Skin of body (tissue), 2 donors: Measurements from ENCODE around the gene OPN5. TPM values are rescaled to one million over a fixed set of nuclear protein-coding genes. Genes with fewer than 3 reads are reported as not detected.
"Not testable (repeated sequence)": the region's sequence is repeated elsewhere in the genome, so short reads cannot be mapped to it uniquely, and the experiment has no call there.

Experiments
- DNase-seq: peaks from one replicate; lab custom pipeline; 2025; lab: John Stamatoyannopoulos, UW
- total RNA-seq: library from RNA; depleted of rRNA; stranded (reverse); fragments of >200 nt; gene quantifications from one replicate; pipeline ENCODE4 v1.2.3, GENCODE V29; 2014

OPN5 gene
- total RNA-seq: not detected

DNA sequence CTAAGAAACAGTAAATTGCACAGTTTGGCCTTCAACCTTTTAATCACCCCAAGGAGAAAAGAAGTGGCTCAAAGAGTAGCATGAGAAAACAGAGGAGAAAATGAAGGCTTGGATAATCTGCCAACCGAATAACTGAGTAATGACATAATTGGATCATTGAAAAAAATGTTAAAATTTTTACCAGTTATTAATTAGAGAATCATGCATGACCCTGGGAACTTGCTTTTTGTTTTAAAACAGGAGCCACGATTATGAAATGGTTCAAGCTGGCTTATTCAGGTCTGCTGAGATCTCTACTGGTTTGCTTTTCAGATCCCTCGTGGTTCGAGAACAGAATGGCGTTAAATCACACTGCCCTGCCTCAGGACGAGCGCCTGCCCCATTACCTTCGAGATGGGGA is at the start of gene OPN5:
Gene OPN5 (plus strand): TSS at position 301 of the 400 bp plus-strand sequence. CDS start 35 bp downstream, at position 336.
- no peak for DNase-seq

- no peak for DNase-seq
Observed at GRCh38 chr6:47733879-47734558, 47.8 kb upstream of the OPN5 start.

GRCh38 chr6:47734831-47735481 is 46.9 kb upstream of the OPN5 start:
- DNase-seq: no peak

GRCh38 chr6:47736083-47736700 is 45.6 kb upstream of the OPN5 start:
- no peak for DNase-seq

DNA sequence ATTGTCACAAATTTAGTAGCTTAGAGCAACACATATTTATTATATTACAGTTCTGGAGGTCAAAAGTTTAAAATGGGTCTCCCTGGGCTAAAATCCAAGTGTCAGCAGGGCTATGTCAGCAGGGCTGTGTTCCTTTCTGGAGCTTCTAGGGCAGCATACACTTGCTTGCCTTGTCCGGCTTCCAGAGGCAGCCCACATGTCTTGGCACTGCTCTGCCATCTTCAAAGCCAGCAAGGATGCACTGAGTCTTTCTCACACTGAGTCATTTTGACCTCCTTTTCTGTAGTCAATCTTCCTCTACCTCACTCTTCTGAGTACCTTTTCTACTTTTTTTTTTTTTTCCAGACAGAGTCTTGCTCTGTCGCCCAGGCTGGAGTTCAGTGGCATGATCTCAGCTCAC is 44.4 kb upstream of the OPN5 start:
- DNase-seq: no peak

DNA sequence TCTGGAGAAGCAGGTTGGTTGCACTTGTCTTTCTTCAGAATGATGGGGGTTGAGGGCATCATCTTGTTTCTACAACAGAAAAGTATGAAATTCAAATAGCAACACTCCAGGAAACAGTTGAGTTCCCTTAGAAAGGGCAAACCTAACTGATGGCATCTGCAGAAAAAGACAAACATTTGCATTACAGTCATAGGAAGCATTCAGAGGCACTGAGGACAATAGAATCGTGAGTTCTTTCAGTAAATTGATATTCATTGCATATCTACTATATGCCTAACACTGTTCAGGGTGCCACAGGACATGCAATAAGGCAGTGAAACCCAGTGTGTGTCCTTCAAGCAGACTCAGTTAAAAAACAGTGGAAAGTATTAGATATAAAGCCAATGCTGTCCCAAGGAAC is 41.1 kb upstream of the OPN5 start:
- DNase-seq: no peak

GRCh38 chr6:47741807-47742206 is 40.0 kb upstream of the OPN5 start:
- DNase-seq: no peak

DNA sequence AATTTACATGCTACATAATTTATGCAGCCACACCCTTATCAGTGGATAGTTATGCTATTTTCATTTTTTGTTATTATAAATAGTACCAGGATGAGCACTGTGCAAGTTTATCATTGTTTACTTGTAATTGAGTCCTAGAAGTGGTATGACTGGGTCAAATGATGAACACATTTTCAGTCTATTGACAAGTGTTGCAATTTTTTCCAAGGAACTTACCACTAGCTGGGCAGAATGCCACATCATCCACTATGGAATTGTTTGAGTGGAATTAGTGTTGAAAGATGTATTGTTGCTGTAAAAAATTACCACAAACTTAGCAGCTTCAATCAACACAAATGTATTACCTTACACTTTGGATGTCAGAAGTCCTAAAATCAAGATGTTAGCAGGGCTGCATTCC is 38.1 kb upstream of the OPN5 start:
- DNase-seq: no peak

GRCh38 chr6:47745269-47745668 is 36.6 kb upstream of the OPN5 start:
- not testable (repeated sequence) for DNase-seq

DNA sequence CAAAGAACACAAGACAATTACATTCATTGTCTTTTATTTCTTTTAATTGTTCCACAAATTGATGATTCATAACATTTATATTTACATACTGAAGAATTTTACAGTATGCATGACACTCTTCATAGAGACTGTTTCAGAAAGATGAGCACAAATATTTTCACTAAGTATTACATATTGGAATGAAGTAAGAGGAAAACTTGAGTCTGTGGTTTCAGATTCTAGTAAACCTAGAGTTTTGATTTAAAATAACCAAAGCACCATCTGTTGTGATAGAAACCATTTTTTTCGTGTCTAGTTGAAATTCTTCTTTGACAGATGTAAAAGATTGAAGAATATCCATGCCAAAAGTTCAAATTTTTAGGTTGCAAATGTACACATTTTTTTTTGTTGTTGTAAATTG is 32.1 kb upstream of the OPN5 start:
- no peak for DNase-seq

DNA sequence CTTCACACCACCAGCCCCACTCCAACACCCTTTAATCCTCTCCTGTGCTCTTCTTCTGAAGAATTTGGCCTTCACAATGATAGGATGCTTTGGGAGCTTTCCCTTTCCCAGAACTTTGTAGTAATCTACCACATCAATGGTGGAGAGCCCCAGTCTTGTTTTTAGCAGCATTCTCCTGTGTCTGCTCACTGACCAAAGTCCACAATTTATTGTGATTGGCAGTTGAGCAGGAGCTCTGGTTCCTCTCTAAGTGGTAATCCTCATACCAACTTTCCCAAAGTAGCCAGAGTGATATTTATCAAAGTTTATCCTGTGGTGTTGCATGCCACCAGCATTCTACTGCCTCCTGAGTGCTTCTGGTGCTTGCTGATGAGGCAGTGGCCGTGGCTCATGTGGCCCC is 29.0 kb upstream of the OPN5 start:
- no peak for DNase-seq

- no peak for DNase-seq
Observed at GRCh38 chr6:47759364-47759763, 22.5 kb upstream of the OPN5 start.

DNA sequence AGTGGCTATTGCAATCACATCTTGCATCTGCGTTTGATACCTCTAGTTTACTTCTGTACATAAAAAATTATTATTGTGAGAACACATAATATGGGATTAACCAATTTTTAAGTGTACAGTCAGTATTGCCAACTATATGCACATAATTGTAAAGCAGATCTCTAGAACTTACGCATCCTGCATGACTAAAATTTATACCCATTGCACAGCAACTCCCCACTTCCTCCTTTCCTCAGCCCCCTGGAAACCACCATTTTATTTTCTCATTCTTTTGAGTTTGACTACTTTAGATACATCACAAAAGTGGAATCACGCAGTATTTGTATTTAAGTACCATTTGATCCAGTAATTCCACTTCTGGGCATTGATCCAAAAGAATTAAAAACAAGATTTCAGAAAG is 19.3 kb upstream of the OPN5 start:
- no peak for DNase-seq

DNA sequence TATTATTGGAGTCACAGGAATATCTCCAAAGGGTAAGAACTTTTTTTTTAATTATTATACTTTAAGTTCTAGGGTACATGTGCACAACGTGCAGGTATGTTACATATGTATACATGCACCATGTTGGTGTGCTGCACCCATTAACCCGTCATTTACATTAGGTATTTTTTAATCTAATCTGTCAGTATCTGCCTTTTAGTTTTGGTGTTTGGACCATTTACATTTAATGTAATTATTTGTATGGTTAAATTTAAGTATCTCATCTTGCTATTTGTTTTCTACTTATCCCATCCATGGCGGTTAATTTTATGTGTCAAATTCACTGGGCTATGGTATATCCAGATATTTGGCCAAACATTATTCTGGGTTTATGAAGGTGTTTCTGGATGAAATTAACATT is 15.4 kb upstream of the OPN5 start:
- no peak for DNase-seq

- DNase-seq: no peak
Observed at GRCh38 chr6:47767102-47767501, 14.7 kb upstream of the OPN5 start.

DNA sequence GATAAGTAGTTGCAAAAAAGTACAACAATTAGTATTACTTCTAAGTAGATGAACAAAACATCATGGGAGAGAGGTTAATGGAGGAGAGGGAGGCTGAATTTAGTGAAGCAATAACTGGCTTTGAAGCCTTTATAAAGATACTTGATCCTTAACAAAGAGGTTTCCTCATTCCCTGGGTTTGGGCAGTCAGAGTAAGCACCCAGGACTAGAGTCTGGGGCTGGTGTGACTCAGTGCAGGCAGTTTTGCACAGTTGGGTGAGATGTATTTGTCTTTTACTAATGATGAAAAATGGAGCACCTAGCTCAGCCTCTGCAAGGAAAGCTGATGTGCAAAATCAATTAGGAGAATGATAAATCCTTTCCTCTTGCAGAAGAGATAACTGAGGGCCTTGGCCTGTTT is 11.8 kb upstream of the OPN5 start:
- no peak for DNase-seq

GRCh38 chr6:47772359-47772758 is 9.5 kb upstream of the OPN5 start:
- DNase-seq: no peak

- DNase-seq: no peak
Observed at GRCh38 chr6:47773005-47773404, 8.8 kb upstream of the OPN5 start.

DNA sequence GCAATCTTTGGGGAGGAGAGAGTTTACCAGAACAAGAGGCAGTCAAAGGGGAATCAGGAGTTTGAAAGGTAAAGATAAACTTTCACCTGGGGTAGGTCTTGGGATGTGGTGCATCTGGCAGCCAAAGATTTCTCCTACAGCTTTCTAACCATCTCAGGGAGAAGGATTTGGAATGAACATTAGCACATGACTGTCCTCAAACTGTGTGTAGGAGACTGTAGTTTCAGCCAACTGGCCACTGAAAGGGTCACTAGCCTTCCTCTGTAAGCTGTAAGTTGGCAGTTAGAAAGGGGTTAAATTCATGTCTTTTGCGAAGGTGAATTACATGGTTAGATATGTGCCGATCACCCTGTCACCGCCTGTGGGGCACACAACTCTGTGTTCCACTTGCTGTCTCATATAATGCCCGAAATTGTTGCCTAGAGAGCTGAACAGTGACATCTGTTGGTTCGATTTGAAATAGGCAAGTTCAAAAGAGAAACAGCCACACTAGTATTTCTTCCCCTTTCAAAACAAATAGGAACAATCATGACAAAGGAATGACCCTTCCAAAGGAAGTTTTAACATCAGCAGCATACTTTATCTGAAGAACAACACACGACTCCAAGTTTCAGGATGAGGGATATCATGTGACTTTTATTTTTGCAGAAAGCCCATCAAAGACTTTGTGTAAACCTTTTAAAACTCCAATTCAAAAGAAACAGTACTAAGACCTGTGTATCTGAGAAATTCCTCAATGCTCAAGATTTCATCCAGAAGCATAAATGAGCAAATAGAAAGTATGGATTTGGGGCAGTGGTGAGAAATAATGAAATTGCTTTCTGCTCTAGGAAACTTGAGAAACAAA is 1.1 kb upstream of the OPN5 start:
- peak; percentile 18 for DNase-seq

GRCh38 chr6:47785182-47785581 is 3.4 kb downstream of the OPN5 start:
- DNase-seq: no peak

DNA sequence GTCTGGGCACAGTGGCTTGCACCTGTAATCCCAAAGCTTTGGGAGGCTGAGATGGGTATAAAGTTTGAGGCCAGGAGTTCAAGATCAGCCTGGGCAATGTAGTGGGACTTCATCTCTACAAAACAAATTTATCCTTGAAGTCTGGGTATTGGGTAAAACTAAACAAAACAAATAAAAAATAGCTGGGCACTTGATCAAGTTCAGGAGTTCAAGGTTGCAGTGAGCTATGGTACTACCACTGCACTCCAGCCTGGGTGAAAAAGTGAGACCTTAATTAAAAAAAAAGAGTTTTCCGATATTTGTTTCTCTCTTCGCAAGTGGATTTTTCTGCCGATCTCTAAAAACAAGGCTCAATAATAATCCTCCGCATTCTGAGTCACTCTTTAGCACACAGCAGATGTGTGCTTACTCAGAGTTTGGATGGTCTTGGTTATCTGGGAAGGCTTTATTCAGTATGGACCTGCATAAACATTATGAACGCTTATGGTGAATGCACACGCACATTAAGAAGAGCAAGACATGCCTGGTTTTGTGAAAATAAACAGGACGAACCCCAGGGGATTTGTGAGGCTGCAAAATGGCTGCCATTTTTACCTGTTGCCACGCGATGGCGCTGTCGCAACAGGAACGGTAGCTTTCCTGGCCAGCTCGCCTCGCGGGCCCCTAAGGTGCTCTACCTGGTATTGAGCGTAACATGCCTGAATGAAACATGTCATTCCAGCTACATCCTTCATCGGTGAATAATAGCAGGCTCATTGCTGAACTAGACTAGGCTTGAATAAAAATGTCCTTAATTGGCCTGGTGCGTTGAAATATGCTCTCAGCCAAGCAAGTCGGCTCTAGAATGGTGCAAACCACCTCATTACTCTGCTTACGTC is 6.0 kb downstream of the OPN5 start:
- peak; percentile 64 for DNase-seq
